ENCODE measurements around the gene UBN1. TPM values are rescaled to one million over a fixed set of nuclear protein-coding genes. Genes with fewer than 3 reads are reported as not detected.

Gene UBN1
- total and polyA plus RNA-seq, 8 donors, result 5.4 to 319 (median 34.2) TPM

DNA sequence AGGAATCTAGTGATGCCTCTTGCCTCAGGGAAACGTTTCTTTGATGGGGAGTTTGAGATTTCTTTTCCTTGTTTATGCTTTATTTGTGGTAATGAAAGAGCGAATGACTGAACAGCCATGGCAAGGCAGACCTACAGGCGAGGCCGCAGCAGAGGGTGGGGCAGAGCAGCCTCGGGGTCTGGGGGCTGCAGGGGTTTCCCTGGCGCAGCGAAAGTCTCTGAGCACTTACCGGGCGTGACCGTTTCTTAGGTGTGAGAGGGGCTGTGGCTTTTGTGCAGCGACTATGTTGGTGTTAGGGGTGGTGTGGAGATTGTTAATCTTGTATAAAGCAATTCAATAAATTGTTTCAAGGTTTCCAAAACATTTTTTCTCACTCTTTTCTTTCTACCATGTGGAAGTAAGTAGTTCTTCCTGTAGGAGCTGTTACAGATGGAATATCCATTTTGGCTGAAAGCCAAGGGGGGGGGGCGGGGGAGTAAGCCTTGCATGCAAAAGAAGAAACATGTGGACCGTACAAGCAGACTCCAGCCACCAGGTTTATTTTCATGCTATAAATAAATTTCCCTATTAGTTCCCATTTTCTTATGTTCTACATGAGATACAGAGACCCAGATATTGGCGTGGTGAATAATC lies 34.8 kb downstream of the UBN1 start:
- WGBS, 5 donors, result 54 to 60% (median 57%) methylated on average over 14 of the region's 14 CpGs
- TF ChIP-seq EP300 (IDR thresholded peaks at IDR 0.05) (no peak), POLR2A (IDR thresholded peaks at IDR 0.05) (no peak), POLR2AphosphoS5 (IDR thresholded peaks at IDR 0.05) (no peak)
- TF ChIP-seq, protein P1, sequence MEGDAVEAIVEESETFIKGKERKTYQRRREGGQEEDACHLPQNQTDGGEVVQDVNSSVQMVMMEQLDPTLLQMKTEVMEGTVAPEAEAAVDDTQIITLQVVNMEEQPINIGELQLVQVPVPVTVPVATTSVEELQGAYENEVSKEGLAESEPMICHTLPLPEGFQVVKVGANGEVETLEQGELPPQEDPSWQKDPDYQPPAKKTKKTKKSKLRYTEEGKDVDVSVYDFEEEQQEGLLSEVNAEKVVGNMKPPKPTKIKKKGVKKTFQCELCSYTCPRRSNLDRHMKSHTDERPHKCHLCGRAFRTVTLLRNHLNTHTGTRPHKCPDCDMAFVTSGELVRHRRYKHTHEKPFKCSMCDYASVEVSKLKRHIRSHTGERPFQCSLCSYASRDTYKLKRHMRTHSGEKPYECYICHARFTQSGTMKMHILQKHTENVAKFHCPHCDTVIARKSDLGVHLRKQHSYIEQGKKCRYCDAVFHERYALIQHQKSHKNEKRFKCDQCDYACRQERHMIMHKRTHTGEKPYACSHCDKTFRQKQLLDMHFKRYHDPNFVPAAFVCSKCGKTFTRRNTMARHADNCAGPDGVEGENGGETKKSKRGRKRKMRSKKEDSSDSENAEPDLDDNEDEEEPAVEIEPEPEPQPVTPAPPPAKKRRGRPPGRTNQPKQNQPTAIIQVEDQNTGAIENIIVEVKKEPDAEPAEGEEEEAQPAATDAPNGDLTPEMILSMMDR (IDR thresholded peaks at IDR 0.05), result no peak
- H3K27ac ChIP-seq, result peak overlapping the region in 1 of 5 donors; percentile 43
- H3K36me3 ChIP-seq, result peaks cover 98 to 100% (median 99%) of the 10 kb centered on the region in 4 donors
- peaks cover 0 to 17% (median 12%) of the 10 kb centered on the region in 4 donors for H3K4me1 ChIP-seq
- no peaks in the 10 kb centered on the region for H3K27me3 ChIP-seq
- no peak overlapping the region for H3K4me3 ChIP-seq
- DNase-seq, result peak in 1 of 2 donors; percentile 79
- H3K9me3 ChIP-seq, result no peaks in the 10 kb centered on the region
- intact Hi-C loops (cut with DNase I; ENCODE audit: low total_unique reads), result loop anchor here (10.0 kb wide), 1 partner anchor 53 kb away; the partner anchor contains the start of gene PPL

DNA sequence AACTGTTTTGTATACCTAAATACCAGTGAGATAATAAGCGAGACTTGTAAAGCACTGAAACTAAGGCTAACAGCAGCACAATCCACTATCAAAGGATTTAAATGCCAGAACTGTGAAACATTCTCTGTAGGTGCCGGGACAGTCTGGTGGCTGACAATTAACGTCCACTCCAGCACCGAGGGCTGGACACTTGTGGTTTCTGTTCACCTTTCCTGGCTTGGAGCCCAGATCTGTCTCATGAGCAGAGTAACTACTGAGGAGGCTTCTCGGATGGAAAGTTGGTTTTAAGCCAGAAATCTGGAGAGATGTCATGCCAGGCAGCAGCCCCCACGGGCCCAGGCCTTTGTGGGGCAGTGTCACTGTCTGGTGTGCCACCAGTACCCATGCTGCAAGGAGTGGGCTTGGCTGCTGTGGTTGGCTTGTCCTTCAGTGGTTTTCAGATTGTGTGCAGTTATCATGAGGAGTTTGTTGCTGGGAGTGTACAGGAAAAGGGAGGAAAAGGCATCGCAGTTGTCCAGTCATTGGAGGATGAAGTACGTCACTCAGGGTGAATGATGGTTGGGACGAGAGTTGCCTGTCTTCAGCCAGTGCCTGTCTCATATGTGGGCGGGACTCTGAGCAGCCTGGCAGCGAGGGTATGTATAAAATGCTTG lies 35.5 kb downstream of the UBN1 start:
- WGBS, 5 donors, result 52 to 65% (median 56%) methylated on average over 11 of the region's 11 CpGs
- peaks cover 98 to 100% (median 99%) of the 10 kb centered on the region in 4 donors for H3K36me3 ChIP-seq
- DNase-seq, result peak; percentile 61 to 69
- no peak overlapping the region for H3K4me3 ChIP-seq
- TF ChIP-seq, protein P1 (IDR thresholded peaks at IDR 0.05), result no peak
- TF ChIP-seq POLR2AphosphoS5 (IDR thresholded peaks at IDR 0.05) (no peak), POLR2A (IDR thresholded peaks at IDR 0.05) (no peak), EP300 (IDR thresholded peaks at IDR 0.05) (no peak)
- no peaks in the 10 kb centered on the region for H3K9me3 ChIP-seq
- peak overlapping the region in 1 of 5 donors; percentile 43 for H3K27ac ChIP-seq
- intact Hi-C loops (cut with DNase I; ENCODE audit: low total_unique reads), result loop anchor here (10.0 kb wide), 1 partner anchor 52 kb away; the partner anchor contains the start of gene PPL
- peaks cover 0 to 17% (median 12%) of the 10 kb centered on the region in 4 donors for H3K4me1 ChIP-seq
- H3K27me3 ChIP-seq, result no peaks in the 10 kb centered on the region

DNA sequence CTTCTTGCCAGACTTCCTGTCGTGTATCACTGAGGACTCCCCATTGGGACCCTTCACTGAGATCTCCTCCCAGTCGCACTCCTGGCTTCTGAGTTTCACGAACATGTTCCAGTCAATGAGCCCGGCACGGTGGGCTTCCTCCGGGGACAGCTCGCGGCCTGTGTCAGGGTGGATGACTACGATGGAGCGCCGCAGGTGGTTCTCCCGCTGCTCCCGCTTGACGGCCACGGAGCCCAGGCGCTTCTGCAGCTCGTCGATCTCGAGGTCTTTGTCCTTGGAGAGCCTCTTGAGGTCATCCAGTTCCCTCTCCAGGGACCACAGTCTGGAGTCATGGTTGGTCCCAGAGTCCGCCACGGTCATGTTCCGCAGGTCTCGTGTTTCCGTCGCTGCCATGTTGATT lies 36.2 kb downstream of the UBN1 start:
- no peaks in the 10 kb centered on the region for H3K9me3 ChIP-seq
- no peak for DNase-seq
- no peak for TF ChIP-seq POLR2A (IDR thresholded peaks at IDR 0.05)
- TF ChIP-seq POLR2AphosphoS5 (IDR thresholded peaks at IDR 0.05), result no peak
- TF ChIP-seq EP300 (IDR thresholded peaks at IDR 0.05), result no peak
- TF ChIP-seq, protein P1 (IDR thresholded peaks at IDR 0.05), result no peak
- peaks cover 0 to 17% (median 12%) of the 10 kb centered on the region in 4 donors for H3K4me1 ChIP-seq
- H3K36me3 ChIP-seq, result peaks cover 95 to 100% (median 99%) of the 10 kb centered on the region in 4 donors
- H3K27ac ChIP-seq, result no peak overlapping the region
- no peak overlapping the region for H3K4me3 ChIP-seq
- WGBS, 5 donors, result 96 to 100% (median 97%) methylated on average over 13 to 25 of the region's 25 CpGs
- intact Hi-C loops (cut with DNase I; ENCODE audit: low total_unique reads), result loop anchor here (10.0 kb wide), 1 partner anchor 51 kb away; the partner anchor contains the start of gene PPL
- no peaks in the 10 kb centered on the region for H3K27me3 ChIP-seq

DNA sequence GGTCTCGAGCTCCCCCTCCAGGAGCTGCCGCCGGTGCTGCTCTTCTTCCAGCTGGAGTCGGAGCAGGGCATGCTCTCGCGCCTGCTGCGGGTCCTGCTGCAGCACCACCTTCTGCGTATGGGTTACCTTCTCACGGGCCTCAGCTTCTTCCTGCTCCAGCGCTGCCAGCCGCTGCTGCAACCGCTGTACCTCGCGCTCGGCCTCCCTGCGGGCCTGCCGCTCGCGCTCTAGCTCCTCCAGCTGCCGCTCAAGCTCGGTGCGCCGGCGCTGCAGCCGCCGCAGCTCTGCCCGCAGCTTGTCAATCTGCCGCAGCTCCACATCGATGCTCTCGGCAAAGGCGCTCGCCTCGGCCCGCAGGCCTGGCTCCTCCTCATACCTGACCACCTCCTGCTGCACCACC lies 36.9 kb downstream of the UBN1 start:
- Histone ChIP-seq H3K4me3 (no peak overlapping the region), H3K27ac (no peak overlapping the region), H3K4me1 (peaks cover 0 to 17% (median 12%) of the 10 kb centered on the region in 4 donors), H3K27me3 (no peaks in the 10 kb centered on the region), H3K36me3 (peaks cover 90 to 97% (median 96%) of the 10 kb centered on the region in 4 donors), H3K9me3 (no peaks in the 10 kb centered on the region)
- 94 to 98% (median 96%) methylated on average over 29 to 34 of the region's 34 CpGs for WGBS, 5 donors
- TF ChIP-seq, protein P1 (IDR thresholded peaks at IDR 0.05), result no peak
- intact Hi-C loops (cut with DNase I; ENCODE audit: low total_unique reads), result loop anchor here (10.0 kb wide), 1 partner anchor 51 kb away; the partner anchor contains the start of gene PPL
- no peak for DNase-seq
